Loucy (cell line): ENCODE measurements around the gene NKAIN2.

Source experiments
- H2AFZ ChIP-seq: fragments of 200-600 bp; sonication (generic); 2 replicates; pipeline ENCODE4 v1.6.0; 2016; ENCODE audit warnings: antibody characterized with exemption, mild to moderate bottlenecking, low read length, moderate library complexity
- H3F3A ChIP-seq: fragments of 200-600 bp; 2 replicates; pipeline ENCODE4 v1.6.0; 2016; ENCODE audit warnings: antibody characterized with exemption, low read depth, mild to moderate bottlenecking
- H3K27me3 ChIP-seq: fragments of 200-600 bp; sonication (generic); 2 replicates; pipeline ENCODE4 v1.6.1; 2014; ENCODE audit warnings: low read length, mild to moderate bottlenecking; ENCODE audit not compliant: insufficient read depth, poor library complexity, severe bottlenecking
- H3K36me3 ChIP-seq: fragments of 200-600 bp; sonication (generic); 2 replicates; pipeline ENCODE4 v1.6.1; 2016; ENCODE audit warnings: low read length; ENCODE audit not compliant: insufficient read depth
- H3K4me1 ChIP-seq: fragments of 200-600 bp; sonication (generic); 2 replicates; pipeline ENCODE4 v1.5.1; 2014; ENCODE audit warnings: low read length, mild to moderate bottlenecking; ENCODE audit not compliant: insufficient read depth, poor library complexity, severe bottlenecking
- H3K4me2 ChIP-seq: fragments of 200-600 bp; sonication (generic); 2 replicates; pipeline ENCODE4 v1.6.0; 2014; ENCODE audit warnings: antibody characterized with exemption, low read length, low read depth, mild to moderate bottlenecking; ENCODE audit not compliant: poor library complexity, severe bottlenecking
- H3K4me3 ChIP-seq: fragments of 200-600 bp; sonication (generic); 2 replicates; pipeline ENCODE4 v1.5.1; 2014; ENCODE audit warnings: low read length, mild to moderate bottlenecking, mixed read lengths; ENCODE audit not compliant: poor library complexity, severe bottlenecking
- H3K79me2 ChIP-seq: fragments of 200-600 bp; sonication (generic); 2 replicates; pipeline ENCODE4 v1.6.1; 2014; ENCODE audit warnings: low read length; ENCODE audit not compliant: insufficient read depth
- H3K9ac ChIP-seq: fragments of 200-600 bp; sonication (generic); 2 replicates; pipeline ENCODE4 v1.6.0; 2014; ENCODE audit warnings: mild to moderate bottlenecking, low read depth, low read length, moderate library complexity; ENCODE audit not compliant: poor library complexity, severe bottlenecking
- H3K9me2 ChIP-seq: fragments of 200-600 bp; sonication (generic); replicated peaks from 2 replicates; pipeline ENCODE4 v1.6.1; 2016; ENCODE audit warnings: low read depth, low read length, mixed read lengths
- H3K9me3 ChIP-seq: fragments of 200-600 bp; sonication (generic); 2 replicates; pipeline ENCODE4 v1.6.1; 2014; ENCODE audit warnings: mild to moderate bottlenecking, antibody characterized with exemption, low read length, low read depth; ENCODE audit not compliant: insufficient read depth
- H4K20me1 ChIP-seq: fragments of 200-600 bp; sonication (generic); 2 replicates; pipeline ENCODE4 v1.6.0; 2014; ENCODE audit warnings: antibody characterized with exemption, low read length, mild to moderate bottlenecking; ENCODE audit not compliant: insufficient read depth, poor library complexity, severe bottlenecking
- CTCF ChIP-seq: fragments of 200-600 bp; sonication (generic); conservative IDR thresholded peaks from 2 replicates; pipeline ENCODE4 v1.5.1; 2014; ENCODE audit warnings: mild to moderate bottlenecking, antibody characterized with exemption, low read length
- EZH2phosphoT487 ChIP-seq: fragments of 200-600 bp; IDR thresholded peaks from 2 replicates; pipeline ENCODE4 v1.6.1; 2018; ENCODE audit warnings: antibody characterized with exemption, mild to moderate bottlenecking, moderate library complexity, borderline replicate concordance

Gene NKAIN2

DNA sequence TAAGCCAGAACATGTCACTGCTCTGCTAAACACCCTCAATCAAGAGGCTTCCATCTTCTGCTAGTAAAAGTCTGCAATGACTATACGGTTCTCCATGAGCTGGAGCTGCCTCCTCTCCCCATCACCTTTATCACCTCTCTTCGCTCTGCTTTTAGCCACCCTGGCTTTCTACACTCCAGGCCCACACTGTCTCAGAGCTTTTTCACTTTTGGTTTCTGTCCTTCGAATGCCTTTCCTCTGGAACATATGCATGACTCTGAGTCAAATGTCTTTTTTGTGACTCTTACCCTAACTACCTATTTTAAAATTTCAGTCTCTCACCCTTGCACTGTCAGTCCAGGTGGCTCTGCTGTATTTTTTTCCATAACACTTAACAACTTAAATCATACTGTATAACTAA lies 633.1 kb downstream of the NKAIN2 start:
- Histone ChIP-seq H3K4me1 (no peaks in the 10 kb centered on the region), H3K4me2 (no peak overlapping the region), H3F3A (no peaks in the 10 kb centered on the region), H4K20me1 (no peaks in the 10 kb centered on the region), H3K27me3 (no peaks in the 10 kb centered on the region), H2AFZ (no peak overlapping the region), H3K9me3 (no peaks in the 10 kb centered on the region), H3K9me2 (no peaks in the 10 kb centered on the region), H3K36me3 (no peaks in the 10 kb centered on the region), H3K9ac (no peak overlapping the region), H3K4me3 (no peak overlapping the region), H3K79me2 (no peaks in the 10 kb centered on the region)
- TF ChIP-seq CTCF (no peak), EZH2phosphoT487 (no peak)

DNA sequence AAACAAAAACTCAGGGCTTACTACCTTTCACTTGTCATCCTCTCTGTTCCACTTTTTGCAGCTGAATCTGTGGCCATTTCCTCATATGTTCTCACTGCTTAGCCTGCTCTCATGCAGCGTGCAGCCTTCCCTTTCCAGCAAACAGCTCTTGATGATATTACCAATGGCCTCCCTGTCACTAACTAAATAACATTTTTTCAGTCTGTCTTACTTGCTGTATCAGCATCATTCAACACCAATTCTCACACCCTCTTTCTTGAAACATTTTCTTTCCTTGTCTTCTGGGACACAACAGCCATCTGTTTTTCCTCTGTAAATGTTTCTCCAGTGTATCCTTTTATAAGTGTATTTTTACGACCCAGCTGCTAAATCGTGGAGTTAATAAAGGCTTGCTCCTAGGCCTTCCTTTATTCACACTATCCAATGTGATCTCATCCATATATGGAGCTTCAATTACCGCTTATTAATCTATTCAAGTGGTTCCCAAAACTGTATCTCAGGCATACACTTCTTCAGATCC lies 634.9 kb downstream of the NKAIN2 start:
- no peaks in the 10 kb centered on the region for H4K20me1 ChIP-seq
- no peaks in the 10 kb centered on the region for H3K9me3 ChIP-seq
- H2AFZ ChIP-seq, result no peak overlapping the region
- H3K27me3 ChIP-seq, result no peaks in the 10 kb centered on the region
- H3F3A ChIP-seq, result no peaks in the 10 kb centered on the region
- H3K4me2 ChIP-seq, result no peak overlapping the region
- H3K36me3 ChIP-seq, result no peaks in the 10 kb centered on the region
- H3K4me1 ChIP-seq, result no peaks in the 10 kb centered on the region
- no peaks in the 10 kb centered on the region for H3K79me2 ChIP-seq
- no peaks in the 10 kb centered on the region for H3K9me2 ChIP-seq
- no peak for TF ChIP-seq CTCF
- no peak for TF ChIP-seq EZH2phosphoT487
- no peak overlapping the region for H3K4me3 ChIP-seq
- H3K9ac ChIP-seq, result no peak overlapping the region

GRCh38 chr6:124441450-124441849 lies 637.8 kb downstream of the NKAIN2 start:
- Histone ChIP-seq H3K9ac (no peak overlapping the region), H2AFZ (no peak overlapping the region), H3K9me3 (no peaks in the 10 kb centered on the region), H3K27me3 (no peaks in the 10 kb centered on the region), H3K4me2 (no peak overlapping the region), H4K20me1 (no peaks in the 10 kb centered on the region), H3K9me2 (no peaks in the 10 kb centered on the region), H3K79me2 (no peaks in the 10 kb centered on the region), H3K4me3 (no peak overlapping the region), H3F3A (no peaks in the 10 kb centered on the region), H3K36me3 (no peaks in the 10 kb centered on the region), H3K4me1 (no peaks in the 10 kb centered on the region)
- no peak for TF ChIP-seq CTCF
- TF ChIP-seq EZH2phosphoT487, result no peak
